GM19240 (cell line): ENCODE data around the gene CES4A.
"Not testable (repeated sequence)": the region's sequence is repeated elsewhere in the genome, so short reads cannot be mapped to it uniquely, and the experiment has no call there.

ENCODE experiments used
- DNase-seq: peaks from one replicate; pipeline ENCODE4 v3.0.0; 2011; ENCODE audit warnings: low spot score; ENCODE audit not compliant: insufficient read length

Gene CES4A

DNA sequence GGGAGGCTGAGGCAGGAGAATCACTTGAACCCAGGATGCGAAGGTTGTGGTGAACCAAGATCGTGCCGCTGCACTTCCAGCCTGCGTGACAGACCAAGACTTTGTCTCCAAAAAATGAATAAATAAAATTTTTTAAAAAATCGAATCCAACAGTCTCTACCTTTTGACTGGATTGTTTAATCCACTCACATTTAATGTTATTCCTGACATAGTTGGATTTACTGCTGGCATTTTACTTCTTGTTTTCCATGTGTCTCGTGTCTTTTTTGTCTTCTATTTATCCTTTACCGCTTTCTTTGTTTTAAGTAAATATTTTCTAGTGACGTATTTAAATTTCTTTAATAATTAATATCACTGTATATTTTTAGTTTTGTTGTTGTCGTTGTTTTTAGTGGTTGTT lies 5.4 kb upstream of the CES4A start:
- DNase-seq = no peak

DNA sequence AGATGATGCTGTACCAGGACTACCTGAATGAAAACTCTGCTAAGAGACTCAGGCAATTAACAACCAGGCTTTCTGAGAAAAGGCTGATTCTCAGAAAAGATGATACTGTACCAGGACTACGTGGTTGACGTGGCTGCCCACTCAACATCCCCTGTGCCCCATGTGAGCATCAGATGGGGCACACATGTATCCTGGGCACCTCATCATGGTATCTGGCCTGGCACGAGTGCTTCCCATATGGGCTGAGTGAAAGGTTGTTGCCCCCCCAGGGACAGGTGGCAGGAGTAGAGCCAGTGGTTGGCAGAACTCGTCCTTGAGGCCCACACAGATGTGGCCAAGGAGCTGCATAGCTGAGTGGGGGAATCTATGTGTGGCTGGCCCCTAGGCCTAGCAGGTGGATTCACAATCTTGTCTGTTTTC lies 3.5 kb upstream of the CES4A start:
- no peak for DNase-seq

DNA sequence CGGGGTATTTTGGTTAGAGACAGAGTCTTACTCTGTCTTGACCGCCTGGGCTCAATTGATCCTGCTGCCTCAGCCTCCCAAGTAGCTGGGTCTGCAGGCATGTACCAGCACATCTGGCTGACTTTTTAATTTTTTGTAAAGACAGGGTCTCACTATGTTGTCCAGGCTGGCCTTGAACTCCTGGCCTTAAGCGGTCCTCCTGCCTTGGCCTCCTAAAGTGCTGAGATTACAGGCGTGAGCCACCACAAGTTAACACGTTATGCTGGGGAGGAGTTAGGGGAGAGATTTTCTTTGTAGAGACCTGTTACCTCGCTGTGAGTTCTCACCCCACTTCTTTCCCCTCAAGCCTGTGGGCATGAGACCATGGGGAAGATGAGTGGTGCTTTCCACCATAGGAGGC lies 1.8 kb upstream of the CES4A start:
- no peak for DNase-seq

DNA sequence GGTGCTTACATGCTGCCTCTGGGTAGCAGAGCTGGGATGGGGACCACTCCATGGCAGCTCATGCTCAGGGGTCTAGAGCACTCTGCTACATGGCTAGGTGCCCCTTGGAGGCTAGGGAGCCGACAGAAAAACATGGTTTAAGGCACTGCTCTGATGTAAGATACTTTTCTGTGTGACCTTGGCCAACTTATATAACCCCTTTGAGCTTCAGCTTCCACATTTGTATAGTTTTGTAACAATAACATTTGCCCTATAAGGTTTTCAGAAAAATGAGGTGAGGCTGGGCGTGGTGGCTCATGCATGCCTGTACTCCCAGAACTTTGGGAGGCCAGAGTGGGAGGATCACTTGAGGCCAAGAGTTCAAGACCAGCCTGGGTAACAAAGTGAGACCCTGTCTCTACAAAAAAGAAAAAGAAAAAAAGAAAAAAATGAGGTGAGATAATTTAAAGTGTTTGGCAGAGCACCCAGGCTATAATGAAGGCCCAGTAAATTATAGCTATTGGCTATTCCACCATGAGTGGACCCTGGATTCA lies 3.2 kb downstream of the CES4A start:
- no peak for DNase-seq

DNA sequence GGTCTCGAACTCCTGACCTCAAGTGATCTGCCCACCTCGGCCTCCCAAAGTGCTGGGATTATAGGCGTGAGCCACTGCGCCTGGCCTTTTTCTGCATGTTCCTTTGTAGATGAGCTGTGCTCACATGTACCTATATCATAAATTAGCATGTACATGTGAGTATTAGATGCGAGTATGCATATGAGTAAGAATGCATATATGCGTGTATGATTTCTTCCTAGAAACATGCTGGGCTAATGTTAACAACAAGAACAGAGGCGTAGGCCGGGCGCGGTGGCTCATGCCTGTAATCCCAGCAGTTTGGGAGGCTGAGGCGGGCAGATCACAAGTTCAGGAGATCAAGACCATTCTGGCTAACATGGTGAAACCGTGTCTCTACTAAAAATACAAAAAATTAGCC lies 5.2 kb downstream of the CES4A start:
- DNase-seq = not testable (repeated sequence)

DNA sequence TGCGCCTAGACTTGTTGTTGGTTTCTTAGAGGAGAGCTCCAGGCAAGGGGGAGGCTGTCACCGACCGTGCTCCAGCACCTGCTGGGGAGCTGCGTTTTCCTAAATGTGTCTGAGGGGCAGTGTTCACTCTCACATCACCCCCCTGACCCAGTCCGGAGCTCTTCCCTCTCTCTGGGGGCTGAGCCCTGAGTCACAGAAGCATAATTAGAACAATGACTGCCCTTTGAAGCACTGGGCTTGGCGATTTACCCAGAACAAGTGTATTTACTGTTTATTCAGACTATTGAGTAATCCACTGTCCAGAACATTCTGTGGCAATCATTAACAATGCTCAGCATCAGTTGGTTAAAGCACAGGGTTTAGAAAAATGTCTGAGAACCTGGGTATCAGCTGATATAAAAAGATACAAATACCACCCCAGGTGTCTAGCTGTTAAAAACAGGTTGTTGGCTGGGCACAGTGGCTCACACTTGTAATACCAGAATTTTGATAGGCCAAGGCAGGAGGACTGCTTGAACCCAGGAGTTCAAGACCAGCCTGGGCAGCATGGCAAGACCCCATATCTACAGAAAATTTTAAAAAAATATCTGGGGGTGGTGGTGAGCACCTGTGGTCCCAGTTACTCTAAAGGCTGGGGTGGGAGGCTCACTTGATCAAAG lies 8.1 kb downstream of the CES4A start:
- DNase-seq = no peak

DNA sequence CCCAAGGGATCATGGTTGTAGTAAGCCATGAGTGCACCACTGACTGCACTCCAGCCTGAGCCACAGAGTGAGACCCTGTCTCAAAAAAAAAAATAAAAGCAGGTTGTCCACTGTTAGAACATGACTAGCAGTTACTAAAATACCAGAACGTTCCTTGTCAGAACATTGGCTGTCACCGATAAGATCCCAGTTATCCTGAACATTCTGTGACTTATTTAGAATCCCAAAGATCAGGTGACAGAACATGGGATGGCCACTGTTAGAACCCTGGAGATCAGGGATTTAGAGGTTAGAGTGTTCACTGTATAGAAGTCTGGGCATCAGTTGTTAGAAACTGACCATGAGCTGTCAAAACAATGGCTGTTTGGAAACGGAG lies 8.6 kb downstream of the CES4A start:
- DNase-seq = no peak

DNA sequence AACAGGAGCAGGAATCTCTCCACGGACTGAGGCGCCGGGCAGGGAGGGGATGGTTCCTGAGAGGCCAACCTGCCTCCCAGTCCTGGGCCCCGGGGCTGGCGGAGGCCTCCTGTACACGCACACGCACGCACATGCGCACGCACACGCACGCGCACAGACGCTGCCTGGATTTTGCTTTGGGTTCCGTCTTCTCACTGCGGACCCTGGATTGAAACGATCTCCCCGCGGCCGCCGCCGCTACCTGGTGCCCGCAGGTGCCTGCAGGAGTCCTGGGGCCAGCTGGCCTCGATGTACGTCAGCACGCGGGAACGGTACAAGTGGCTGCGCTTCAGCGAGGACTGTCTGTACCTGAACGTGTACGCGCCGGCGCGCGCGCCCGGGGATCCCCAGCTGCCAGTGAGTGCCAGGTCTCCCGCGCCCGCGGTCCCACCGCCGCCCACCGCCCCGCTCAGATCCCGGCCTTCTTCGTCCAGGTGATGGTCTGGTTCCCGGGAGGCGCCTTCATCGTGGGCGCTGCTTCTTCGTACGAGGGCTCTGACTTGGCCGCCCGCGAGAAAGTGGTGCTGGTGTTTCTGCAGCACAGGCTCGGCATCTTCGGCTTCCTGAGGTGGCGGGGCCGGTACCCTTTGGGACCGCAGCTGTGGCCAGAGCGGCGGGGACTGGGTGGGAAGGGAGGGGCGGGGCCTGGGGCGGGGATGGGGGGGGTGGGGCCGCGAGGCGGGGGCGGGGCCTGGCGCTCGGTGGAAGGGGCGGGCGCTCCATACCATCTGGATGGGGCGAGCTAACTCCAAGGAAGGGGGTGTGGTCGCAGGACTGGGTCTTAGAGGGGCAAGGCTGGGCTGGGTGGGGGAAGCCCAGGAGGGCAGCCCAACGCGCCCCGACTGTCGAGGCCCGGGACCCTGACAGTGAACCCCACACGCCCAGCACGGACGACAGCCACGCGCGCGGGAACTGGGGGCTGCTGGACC lies 12.3 kb downstream of the CES4A start:
- no peak for DNase-seq

DNA sequence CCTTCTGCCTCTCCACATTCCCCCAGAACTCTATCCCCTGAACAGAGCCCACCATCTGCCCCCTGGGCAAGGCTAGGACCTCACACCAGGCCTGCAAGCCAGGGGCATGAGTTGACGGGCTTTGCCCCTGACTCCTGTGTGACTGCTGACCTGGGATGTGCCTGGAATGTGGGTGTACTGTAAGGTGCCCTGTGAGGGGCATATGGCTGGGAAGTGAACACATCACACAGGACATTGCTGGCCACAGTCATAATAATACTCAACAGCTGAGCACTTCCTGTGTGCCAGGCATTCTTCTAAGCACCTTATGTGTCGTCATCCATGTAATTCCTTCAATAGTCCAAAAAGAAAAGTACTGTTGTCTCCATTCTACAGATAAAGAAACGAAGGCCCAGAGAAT lies 13.3 kb downstream of the CES4A start:
- DNase-seq = no peak

DNA sequence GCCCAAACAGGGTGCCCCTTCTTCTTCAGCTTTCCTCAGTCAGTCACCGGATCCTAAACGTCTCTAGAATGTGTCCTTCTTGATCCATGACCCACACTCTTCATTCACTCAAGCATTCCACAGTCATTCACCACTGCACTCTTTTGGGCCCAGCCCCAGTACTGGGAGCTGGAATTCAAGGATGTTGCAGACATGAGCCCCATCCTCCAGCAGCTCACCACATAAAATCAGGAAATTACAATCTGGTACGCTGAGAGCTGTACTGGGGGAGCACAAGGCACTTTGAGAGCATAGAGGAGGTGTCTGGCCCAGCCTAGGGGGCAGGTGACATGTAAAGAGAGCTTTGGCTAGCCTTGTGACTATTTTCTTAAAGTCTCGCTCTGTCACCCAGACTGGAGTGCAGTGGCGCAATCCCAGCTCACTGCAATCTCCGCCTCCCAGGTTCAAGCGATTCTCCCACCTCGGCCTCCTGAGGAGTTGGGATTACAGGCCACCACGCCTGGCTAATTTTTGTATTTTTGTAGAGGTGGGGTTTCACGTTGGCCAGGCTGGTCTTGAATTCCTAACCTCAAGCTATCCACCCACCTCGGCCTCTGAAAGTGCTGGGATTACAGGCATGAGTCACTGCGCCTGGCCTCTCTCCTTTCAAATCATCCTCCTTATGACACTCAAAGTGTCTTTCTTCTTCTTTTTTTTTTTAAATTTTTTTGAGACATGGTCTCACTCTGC lies 18.7 kb downstream of the CES4A start:
- no peak for DNase-seq

DNA sequence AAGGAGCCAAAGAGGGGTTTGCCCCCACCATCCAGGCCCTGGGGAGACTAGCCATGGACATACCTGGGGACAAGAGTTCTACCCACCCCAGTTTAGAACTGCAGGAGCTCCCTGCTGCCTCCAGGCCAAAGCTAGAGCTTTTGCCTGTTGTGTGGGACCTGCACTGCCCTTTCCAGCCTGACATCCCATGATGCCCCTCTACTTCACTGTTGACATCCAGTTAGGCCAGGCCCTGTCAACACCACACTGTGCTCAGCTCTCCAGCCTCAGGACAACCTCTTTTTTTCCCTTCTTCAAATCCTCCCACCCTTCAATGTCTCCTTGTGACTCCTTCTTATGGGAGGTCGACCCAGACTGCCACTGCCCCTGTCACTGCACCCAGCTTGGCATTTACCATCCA lies 20.8 kb downstream of the CES4A start:
- DNase-seq = no peak

DNA sequence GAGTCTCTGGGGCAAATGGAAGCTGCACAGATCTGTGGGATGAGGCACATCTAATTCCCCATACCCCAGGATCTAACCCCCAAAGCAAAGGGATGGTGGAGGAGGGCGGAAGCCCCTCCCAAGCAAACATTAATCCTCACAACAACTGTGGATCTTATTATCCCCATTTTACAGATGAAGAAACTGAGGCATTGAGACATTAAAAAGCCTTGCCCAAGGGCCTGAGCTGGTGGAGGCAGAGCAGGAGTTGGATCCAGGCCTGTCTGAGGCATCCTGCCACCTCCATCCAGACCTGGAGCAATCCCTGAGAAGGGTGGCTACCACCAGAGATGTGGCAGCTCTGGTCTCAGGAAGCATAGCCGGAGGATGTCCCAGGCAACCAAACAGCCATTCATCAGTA lies 22.9 kb downstream of the CES4A start:
- no peak for DNase-seq

DNA sequence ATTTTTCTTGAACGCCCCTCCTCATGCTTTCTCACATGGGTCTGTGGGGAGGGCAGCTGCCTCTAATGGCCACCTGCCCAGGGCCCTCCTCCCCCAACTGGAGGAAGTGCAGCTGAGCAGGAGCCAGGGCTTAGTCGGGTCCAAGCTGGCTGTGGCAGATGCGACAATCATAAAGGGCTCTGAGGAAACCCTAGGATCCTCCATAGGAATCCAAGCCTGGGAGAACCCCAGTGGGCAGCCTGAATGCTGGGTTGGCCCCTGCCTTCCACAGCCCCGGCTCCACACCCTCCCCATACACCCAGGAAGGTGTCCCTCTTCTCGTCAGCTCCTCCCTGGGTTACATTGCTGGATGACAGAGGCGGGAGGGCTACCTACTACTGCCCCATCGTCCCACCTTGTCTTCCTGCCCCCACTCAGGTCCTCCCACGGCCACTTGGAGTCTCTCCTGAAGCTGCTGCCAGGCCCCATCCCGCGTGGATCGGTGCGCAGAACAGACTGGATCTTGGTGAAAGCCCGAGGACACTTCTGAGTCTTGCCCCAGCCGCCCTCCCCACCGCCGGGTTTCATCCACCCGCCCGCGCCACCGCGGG lies 24.9 kb downstream of the CES4A start:
- no peak for DNase-seq

DNA sequence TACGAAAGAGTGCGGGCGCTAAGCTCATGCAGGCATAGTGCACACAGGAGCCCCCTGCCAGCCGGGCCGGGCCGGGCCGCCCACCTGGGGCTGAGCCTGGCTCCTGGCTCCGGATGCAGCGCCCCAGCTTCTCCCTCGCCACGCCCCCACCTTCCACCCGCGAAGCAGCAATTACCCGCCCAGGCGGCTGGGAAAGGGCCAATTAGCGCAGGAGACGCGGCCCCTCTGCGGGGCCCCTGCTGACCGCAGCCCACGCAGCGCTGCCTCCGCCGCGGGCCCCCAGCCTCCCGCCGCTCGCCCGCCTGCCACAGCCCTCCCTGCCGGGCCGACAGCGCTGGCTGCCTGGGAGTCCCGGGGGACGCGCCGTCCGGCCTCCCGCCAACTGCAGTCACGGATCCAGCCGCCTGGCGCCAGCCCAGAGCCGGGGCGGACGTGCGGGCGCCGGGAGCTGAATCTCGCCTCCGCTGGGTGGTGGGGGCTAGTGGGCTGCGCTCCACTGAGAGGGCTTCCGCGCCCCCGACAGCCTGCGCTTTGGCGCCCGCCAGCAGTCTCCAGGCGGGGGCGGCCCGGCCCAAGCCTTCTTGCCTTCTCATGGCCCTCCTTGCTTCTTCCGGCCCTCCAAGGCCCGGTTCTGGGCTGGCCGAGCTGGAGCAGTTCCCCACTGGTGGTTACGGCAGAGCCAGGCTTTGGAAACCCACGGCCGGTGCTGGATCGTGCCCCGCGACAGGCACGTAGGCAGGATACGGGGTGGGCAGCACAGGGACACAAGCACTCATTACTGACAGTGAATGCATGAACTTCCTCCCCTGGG lies 25.6 kb downstream of the CES4A start:
- no peak for DNase-seq

DNA sequence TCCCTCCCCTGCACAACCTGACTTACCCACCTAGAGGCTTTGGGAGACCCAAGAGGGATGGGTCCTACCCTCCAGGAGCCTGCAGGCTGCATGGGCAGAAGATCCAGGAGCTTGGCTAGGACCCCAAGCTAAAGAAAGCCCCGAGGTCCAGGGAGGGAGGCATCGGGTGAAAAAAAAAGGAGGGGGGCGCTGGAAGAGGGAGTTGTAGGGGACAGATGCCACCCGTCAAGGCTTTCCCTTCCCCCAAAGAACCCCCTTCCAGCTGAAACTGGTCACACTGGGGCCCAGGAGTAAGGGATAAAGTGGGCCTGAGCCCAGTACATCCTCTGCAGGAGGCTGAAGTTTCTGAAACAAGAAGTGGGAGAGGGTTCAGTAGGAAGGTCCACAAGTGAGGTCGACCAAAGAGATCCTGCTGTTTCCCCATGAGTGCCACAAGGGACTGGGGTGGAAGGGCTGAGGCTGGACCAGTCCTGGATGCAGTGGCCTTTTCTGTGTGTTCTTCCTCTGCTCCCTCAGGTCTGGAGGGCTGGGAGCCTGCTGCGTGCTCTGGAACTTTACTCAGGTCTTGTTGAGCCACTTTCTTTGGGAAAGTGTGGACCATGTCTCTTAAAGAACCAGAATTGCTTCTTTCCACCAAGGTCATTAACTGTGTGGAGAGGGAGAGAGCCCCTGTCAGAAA lies 26.4 kb downstream of the CES4A start:
- no peak for DNase-seq

DNA sequence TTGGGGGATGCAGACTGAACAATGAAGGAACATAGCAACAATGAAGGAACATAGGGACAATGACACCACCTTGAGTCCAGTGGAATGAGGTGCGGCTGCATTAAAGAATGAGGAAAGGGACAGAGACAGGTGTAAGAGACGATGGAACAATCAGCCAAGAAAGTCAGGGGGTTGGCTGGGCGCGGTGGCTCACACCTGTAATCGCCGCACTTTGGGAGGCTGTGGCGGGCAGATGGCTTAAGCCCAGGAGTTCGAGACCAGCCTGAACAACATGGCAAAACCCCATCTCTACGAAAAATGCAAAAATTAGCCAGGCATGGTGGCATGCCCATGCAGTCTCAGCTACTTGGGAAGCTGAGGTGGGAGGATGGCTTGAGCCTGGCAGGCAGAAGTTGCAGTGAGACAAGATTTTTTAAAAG lies 26.9 kb downstream of the CES4A start:
- DNase-seq = no peak

DNA sequence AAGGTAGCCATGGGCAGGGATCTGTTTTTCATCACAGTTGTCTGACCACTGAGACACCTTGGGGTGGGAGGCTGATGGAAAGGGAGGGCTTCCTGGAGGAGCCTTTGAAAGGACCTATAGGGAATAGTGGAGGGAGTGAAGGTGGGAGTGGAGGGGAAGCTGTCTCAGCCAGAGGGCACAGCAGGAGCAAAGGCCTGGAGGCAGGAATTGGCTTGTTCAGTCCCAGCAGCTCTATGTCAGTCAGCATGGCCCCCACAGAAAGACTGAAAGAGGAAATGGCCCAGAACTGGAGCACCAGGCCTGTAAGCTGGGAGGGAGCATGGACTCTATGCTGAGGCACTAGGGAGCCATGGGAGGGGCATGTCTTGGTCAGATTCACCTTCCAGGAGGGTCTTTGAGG lies 27.8 kb downstream of the CES4A start:
- no peak for DNase-seq

DNA sequence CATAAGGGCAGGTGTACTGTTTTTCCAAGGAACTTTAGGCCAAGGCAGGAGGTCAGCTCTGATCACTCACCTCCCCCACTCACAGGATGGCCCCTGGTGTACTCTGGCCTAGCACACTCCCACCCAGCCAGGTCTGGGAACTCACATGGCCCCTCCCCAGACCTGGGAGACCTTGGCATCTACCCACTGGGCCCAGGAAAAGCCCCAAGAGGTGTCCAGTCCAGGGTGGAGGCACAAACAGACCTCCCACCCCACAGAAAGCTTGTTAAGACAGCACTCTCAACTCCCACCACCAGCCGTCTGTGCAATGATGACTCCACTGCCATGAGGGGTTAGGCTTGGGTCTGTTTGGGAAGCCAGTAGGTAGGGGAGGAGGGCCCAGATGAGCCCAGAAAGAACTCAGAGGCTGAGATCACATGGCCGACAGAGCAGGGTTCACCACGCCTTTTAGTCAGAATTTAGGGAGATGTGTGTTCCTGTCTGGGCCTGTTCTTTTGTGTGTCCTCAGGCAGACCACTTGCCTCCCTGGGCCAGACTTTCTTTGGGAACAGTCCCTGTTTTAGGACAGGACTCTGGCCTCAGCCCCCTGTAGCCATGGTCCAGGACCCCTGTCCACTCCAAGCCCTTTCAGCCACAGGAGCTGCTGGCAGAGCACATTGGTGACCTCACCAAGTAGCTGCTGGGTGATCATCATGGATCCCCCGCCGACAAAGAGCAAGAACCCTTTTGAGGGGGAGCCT lies 28.5 kb downstream of the CES4A start:
- no peak for DNase-seq

DNA sequence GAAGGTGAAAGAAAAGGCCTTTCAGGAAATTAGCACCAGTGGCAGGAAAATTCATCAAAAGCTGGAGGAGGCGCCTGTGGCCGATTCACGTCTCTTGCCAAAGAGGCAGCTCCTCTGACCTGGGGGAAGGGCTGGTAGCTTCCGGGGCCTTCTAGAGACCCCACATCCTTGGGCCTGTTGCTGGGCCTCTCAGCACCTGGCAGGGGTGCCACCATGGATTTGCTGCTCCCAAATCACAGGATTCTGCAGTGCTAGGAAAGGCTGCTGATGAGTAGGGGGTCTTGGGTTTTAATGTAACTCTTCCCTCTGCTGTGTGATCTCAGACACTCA lies 29.0 kb downstream of the CES4A start:
- DNase-seq = no peak
